Measurements from ENCODE around the gene FHIT. TPM values are rescaled to one million over a fixed set of nuclear protein-coding genes. Genes with fewer than 3 reads are reported as not detected.

FHIT gene
- total RNA-seq, 4 donors from 2014 or later: 0.72 to 5.2 (median 2.1) TPM

DNA sequence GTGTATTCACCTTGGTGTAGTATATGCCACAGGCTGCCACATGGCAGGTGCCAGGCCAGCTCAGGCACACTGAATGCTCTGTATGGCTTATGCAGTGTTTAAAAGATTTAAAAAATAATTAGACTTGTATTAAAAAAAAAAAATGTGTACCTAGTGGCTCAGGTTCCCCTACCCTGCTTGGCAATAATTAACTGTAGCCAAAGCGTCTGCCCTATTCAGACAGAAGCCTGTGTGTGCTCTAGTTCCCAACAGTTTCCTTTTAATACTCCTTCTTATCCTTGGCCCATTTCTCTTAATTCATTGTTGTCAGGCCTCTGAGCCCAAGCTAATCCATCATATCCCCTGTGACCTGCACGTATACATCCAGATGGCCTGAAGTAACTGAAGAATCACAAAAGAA is 1449.2 kb downstream of the FHIT start:
- no peak overlapping the region for H3K4me3 ChIP-seq
- H3K9me3 ChIP-seq: no peaks in the 10 kb centered on the region
- TF ChIP-seq, protein P1, sequence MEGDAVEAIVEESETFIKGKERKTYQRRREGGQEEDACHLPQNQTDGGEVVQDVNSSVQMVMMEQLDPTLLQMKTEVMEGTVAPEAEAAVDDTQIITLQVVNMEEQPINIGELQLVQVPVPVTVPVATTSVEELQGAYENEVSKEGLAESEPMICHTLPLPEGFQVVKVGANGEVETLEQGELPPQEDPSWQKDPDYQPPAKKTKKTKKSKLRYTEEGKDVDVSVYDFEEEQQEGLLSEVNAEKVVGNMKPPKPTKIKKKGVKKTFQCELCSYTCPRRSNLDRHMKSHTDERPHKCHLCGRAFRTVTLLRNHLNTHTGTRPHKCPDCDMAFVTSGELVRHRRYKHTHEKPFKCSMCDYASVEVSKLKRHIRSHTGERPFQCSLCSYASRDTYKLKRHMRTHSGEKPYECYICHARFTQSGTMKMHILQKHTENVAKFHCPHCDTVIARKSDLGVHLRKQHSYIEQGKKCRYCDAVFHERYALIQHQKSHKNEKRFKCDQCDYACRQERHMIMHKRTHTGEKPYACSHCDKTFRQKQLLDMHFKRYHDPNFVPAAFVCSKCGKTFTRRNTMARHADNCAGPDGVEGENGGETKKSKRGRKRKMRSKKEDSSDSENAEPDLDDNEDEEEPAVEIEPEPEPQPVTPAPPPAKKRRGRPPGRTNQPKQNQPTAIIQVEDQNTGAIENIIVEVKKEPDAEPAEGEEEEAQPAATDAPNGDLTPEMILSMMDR (IDR thresholded peaks at IDR 0.05 in 4 of 5, conservative IDR thresholded peaks at IDR 0.05 in 1 of 5): no peak
- TF ChIP-seq POLR2A (IDR thresholded peaks at IDR 0.05): no peak
- ATAC-seq: no peak
- DNase-seq: no peak
- no peak overlapping the region for H3K27ac ChIP-seq
- no peaks in the 10 kb centered on the region for H3K27me3 ChIP-seq
- H3K4me1 ChIP-seq: no peaks in the 10 kb centered on the region
- intact Hi-C loops (cut with DNase I; ENCODE audit: low total_unique reads) (no loop called here), in situ Hi-C loops (cut with MboI; ENCODE audit: low sequenced_read_pairs in 4 of 4) (no loop called here)
- H3K36me3 ChIP-seq: no peaks in the 10 kb centered on the region

DNA sequence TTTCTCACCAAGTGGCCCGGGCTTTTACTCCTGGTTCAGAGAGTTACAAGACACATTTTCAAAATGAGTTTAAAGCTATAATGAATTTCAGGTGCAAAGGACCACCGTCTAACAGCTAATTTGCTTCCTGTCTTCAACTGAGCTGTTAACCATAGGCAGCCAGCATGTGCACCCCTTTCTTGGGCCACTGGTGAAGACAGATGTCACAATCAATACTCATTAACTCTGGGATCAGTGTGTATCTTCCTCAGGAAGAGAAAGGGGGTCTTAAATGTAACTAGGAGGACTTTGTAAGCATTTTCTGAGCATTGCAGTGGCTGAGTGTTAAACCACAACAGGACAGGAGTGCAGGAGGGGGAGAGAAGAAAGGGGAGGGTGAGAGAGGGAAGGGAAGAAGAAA is 1450.8 kb downstream of the FHIT start:
- H3K36me3 ChIP-seq: no peaks in the 10 kb centered on the region
- no peak for ATAC-seq
- in situ Hi-C loops (cut with MboI; ENCODE audit: low sequenced_read_pairs in 4 of 4): no loop called here

DNA sequence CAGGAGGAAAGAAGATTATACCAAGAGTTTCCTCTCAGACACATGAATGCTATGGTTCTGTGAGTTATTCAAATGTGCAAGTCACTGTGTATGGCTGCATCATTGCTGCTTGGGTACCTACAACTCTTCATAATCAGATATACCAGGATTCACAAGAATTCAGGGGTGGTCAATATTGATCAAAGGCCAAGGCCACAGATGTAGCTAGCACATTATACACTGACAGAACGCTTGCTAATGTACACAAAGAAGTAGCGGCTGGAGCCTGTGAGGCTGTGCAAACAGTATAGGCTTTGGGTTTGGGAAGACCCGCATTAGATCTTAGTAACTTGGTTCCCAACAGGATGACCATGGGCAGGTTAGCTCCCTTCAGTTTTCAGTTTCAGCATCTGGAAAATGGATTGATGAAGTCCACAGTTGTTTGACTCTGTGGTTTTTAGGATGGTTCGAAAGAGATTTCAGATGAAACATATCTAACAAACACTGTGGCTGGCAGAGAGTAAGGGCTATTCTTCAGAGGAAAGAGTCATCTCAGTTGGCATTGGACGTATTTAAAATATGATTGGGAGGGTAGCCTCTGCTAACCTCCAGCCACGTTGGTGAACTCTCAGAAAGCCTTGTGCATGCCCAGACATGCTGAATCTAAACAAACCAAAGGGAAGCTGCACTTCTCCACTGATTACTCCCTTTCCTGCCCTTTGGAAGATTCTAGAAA is 1452.7 kb downstream of the FHIT start:
- H3K4me1 ChIP-seq: no peaks in the 10 kb centered on the region
- intact Hi-C loops (cut with DNase I; ENCODE audit: low total_unique reads): no loop called here
- TF ChIP-seq POLR2A (IDR thresholded peaks at IDR 0.05): no peak
- TF ChIP-seq, protein P1 (IDR thresholded peaks at IDR 0.05 in 4 of 5, conservative IDR thresholded peaks at IDR 0.05 in 1 of 5): no peak
- no peak overlapping the region for H3K27ac ChIP-seq
- no peaks in the 10 kb centered on the region for H3K9me3 ChIP-seq
- in situ Hi-C loops (cut with MboI; ENCODE audit: low sequenced_read_pairs in 4 of 4): no loop called here
- H3K27me3 ChIP-seq: no peaks in the 10 kb centered on the region
- no peak overlapping the region for H3K4me3 ChIP-seq
- DNase-seq: no peak
- no peaks in the 10 kb centered on the region for H3K36me3 ChIP-seq
- no peak for ATAC-seq

More for the DNA sequence above, 1450.8 kb downstream of the FHIT start:
- DNase-seq: no peak
- Histone ChIP-seq H3K4me1 (no peaks in the 10 kb centered on the region), H3K27me3 (no peaks in the 10 kb centered on the region), H3K4me3 (no peak overlapping the region), H3K9me3 (no peaks in the 10 kb centered on the region), H3K27ac (no peak overlapping the region)
- intact Hi-C loops (cut with DNase I; ENCODE audit: low total_unique reads): no loop called here
- no peak for TF ChIP-seq POLR2A (IDR thresholded peaks at IDR 0.05)
- TF ChIP-seq, protein P1 (IDR thresholded peaks at IDR 0.05 in 4 of 5, conservative IDR thresholded peaks at IDR 0.05 in 1 of 5): no peak

DNA sequence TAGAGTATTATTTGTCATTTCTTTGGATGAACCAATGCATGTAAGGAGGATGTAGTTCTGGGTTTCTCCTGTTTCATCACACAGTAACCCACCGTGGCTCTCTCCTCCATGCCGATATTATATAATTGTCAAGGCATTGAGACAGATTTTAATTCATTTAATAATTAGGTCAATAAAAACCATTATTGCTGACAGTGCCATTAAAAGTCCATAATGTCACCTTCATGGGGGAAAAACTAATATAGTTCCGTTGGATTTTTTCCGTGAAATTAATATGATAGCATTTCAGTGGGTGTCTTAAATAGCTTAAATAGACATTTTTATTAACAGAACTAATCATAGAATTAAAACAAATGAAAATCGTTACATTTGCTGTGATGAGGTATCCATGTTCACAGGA is 1453.7 kb downstream of the FHIT start:
- DNase-seq (no peak), ATAC-seq (no peak)
- in situ Hi-C loops (cut with MboI; ENCODE audit: low sequenced_read_pairs in 4 of 4): no loop called here
- Histone ChIP-seq H3K27me3 (no peaks in the 10 kb centered on the region), H3K27ac (no peak overlapping the region), H3K9me3 (no peaks in the 10 kb centered on the region), H3K4me1 (no peaks in the 10 kb centered on the region), H3K4me3 (no peak overlapping the region), H3K36me3 (no peaks in the 10 kb centered on the region)
- no peak for TF ChIP-seq POLR2A (IDR thresholded peaks at IDR 0.05)
- TF ChIP-seq, protein P1 (IDR thresholded peaks at IDR 0.05 in 4 of 5, conservative IDR thresholded peaks at IDR 0.05 in 1 of 5): no peak
- intact Hi-C loops (cut with DNase I; ENCODE audit: low total_unique reads): no loop called here

DNA sequence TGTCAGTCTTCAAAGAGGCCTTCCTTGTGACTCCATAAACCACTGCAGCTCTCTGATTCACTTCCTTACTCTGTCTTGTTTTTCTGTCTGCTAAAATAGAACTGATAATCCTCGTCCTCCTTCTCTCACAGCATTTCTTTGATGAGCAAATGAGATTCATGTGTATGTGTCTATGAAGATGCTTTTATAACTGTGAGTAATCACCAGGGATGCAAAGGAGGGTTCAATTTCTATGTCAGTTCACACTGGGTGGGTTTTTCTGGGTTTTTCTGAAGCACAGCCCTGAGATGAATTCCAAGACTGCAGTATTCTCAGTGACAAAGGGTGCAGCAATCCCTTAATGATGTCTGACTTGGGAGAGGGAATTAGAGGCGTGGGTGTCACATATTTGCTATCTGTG is 1454.8 kb downstream of the FHIT start:
- TF ChIP-seq, protein P1 (IDR thresholded peaks at IDR 0.05 in 4 of 5, conservative IDR thresholded peaks at IDR 0.05 in 1 of 5): no peak
- TF ChIP-seq POLR2A (IDR thresholded peaks at IDR 0.05): no peak
- H3K9me3 ChIP-seq: no peaks in the 10 kb centered on the region
- in situ Hi-C loops (cut with MboI; ENCODE audit: low sequenced_read_pairs in 4 of 4) (no loop called here), intact Hi-C loops (cut with DNase I; ENCODE audit: low total_unique reads) (no loop called here)
- H3K27me3 ChIP-seq: no peaks in the 10 kb centered on the region
- no peaks in the 10 kb centered on the region for H3K36me3 ChIP-seq
- no peak overlapping the region for H3K4me3 ChIP-seq
- DNase-seq (no peak), ATAC-seq (no peak)
- H3K27ac ChIP-seq: no peak overlapping the region
- H3K4me1 ChIP-seq: no peaks in the 10 kb centered on the region
